T1000 (cell line): ENCODE measurements around the gene OR2W1.

Source experiments
- DNase-seq: peaks from one replicate; lab custom pipeline; 2025; ENCODE audit warnings: mixed read lengths; lab: John Stamatoyannopoulos, UW

The OR2W1 gene

GRCh38 chr6:28996844-28997510 is 48.0 kb downstream of the OR2W1 start:
- DNase-seq: no peak

- no peak for DNase-seq
Measured at GRCh38 chr6:28995093-28995650, 49.8 kb downstream of the OR2W1 start.
